Measurements from ENCODE around the gene SEC16B. TPM values are rescaled to one million over a fixed set of nuclear protein-coding genes. Genes with fewer than 3 reads are reported as not detected.

Gene SEC16B
- total RNA-seq, result 1 to 10 TPM; 3.8 to 8.8 (median 4.8) TPM

DNA sequence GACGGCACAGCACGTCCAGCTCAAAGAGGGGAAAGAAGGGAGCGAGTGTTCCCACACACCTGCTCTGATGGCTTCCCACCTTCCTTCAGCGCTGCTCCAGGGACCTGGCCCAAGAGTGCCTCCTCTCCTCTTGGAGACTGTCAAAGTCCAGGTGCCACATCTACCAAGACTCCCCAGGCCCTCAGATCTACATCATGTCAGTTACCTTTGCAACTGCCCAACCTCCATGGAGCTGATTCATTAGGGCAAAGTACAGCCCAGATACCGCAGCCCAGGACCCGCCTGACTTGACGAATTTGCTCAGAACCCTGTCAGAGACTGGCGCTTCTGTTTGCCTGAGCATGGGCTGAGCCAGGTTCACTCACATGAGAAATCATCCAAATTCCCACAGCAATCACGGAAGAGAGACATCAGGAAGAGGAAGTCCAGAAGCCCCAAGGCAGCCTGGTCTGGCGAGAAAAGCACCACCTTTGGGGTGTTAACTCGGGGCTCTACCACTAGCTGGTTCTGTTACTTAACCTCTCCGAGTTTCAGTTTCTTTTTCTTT lies at the start of gene SEC16B:
Gene SEC16B (minus strand): TSS at position 234 of the 547 bp plus-strand sequence. CDS start 2,077 bp downstream, outside the sequence.
- H3K4me1 ChIP-seq, result no peaks in the 10 kb centered on the region
- H3K27me3 ChIP-seq, result no peaks in the 10 kb centered on the region
- no peaks in the 10 kb centered on the region for H3K36me3 ChIP-seq
- intact Hi-C loops (cut with DNase I; ENCODE audit: low total_unique reads), result no loop called here
- H3K9me3 ChIP-seq, result no peaks in the 10 kb centered on the region
- no peak within 1 kb of the TSS for H3K4me3 ChIP-seq
- no peak within 1 kb of the TSS for H3K27ac ChIP-seq
- DNase-seq (ENCODE audit: low spot score in 2 of 2), result no peak
- TF ChIP-seq POLR2AphosphoS5 (IDR thresholded peaks at IDR 0.05), result no peak
- TF ChIP-seq, protein P1, sequence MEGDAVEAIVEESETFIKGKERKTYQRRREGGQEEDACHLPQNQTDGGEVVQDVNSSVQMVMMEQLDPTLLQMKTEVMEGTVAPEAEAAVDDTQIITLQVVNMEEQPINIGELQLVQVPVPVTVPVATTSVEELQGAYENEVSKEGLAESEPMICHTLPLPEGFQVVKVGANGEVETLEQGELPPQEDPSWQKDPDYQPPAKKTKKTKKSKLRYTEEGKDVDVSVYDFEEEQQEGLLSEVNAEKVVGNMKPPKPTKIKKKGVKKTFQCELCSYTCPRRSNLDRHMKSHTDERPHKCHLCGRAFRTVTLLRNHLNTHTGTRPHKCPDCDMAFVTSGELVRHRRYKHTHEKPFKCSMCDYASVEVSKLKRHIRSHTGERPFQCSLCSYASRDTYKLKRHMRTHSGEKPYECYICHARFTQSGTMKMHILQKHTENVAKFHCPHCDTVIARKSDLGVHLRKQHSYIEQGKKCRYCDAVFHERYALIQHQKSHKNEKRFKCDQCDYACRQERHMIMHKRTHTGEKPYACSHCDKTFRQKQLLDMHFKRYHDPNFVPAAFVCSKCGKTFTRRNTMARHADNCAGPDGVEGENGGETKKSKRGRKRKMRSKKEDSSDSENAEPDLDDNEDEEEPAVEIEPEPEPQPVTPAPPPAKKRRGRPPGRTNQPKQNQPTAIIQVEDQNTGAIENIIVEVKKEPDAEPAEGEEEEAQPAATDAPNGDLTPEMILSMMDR (IDR thresholded peaks at IDR 0.05), result no peak
- no peak for TF ChIP-seq POLR2A (IDR thresholded peaks at IDR 0.05)

- no peak for DNase-seq (ENCODE audit: low spot score in 2 of 2)
- Histone ChIP-seq H3K27me3 (no peaks in the 10 kb centered on the region), H3K9me3 (peaks cover 0 to 3% of the 10 kb centered on the region in 2 donors), H3K27ac (no peak overlapping the region), H3K4me1 (no peaks in the 10 kb centered on the region), H3K36me3 (no peaks in the 10 kb centered on the region), H3K4me3 (no peak overlapping the region)
- TF ChIP-seq POLR2AphosphoS5 (IDR thresholded peaks at IDR 0.05), result no peak
- TF ChIP-seq, protein P1 (IDR thresholded peaks at IDR 0.05), result no peak
- no peak for TF ChIP-seq POLR2A (IDR thresholded peaks at IDR 0.05)
- intact Hi-C loops (cut with DNase I; ENCODE audit: low total_unique reads), result no loop called here
These were observed 49.8 kb upstream of the SEC16B start for GRCh38 chr1:178019622-178020021.

GRCh38 chr1:178019208-178019607 lies 49.4 kb upstream of the SEC16B start:
- TF ChIP-seq, protein P1 (IDR thresholded peaks at IDR 0.05), result no peak
- TF ChIP-seq POLR2A (IDR thresholded peaks at IDR 0.05), result no peak
- TF ChIP-seq POLR2AphosphoS5 (IDR thresholded peaks at IDR 0.05), result no peak
- no peak for DNase-seq (ENCODE audit: low spot score in 2 of 2)
- Histone ChIP-seq H3K9me3 (peaks cover 0 to 3% of the 10 kb centered on the region in 2 donors), H3K27ac (no peak overlapping the region), H3K27me3 (no peaks in the 10 kb centered on the region), H3K4me3 (no peak overlapping the region), H3K4me1 (no peaks in the 10 kb centered on the region), H3K36me3 (no peaks in the 10 kb centered on the region)
- intact Hi-C loops (cut with DNase I; ENCODE audit: low total_unique reads), result no loop called here

- Histone ChIP-seq H3K4me1 (no peaks in the 10 kb centered on the region), H3K4me3 (no peak overlapping the region), H3K27ac (no peak overlapping the region), H3K36me3 (no peaks in the 10 kb centered on the region), H3K9me3 (peaks cover 0 to 3% of the 10 kb centered on the region in 2 donors), H3K27me3 (no peaks in the 10 kb centered on the region)
- intact Hi-C loops (cut with DNase I; ENCODE audit: low total_unique reads), result no loop called here
- TF ChIP-seq, protein P1 (IDR thresholded peaks at IDR 0.05), result no peak
- no peak for TF ChIP-seq POLR2A (IDR thresholded peaks at IDR 0.05)
- no peak for TF ChIP-seq POLR2AphosphoS5 (IDR thresholded peaks at IDR 0.05)
- no peak for DNase-seq (ENCODE audit: low spot score in 2 of 2)
These were observed 47.7 kb upstream of the SEC16B start for GRCh38 chr1:178017517-178017916.

- TF ChIP-seq POLR2AphosphoS5 (IDR thresholded peaks at IDR 0.05), result no peak
- TF ChIP-seq, protein P1 (IDR thresholded peaks at IDR 0.05), result no peak
- no peak for TF ChIP-seq POLR2A (IDR thresholded peaks at IDR 0.05)
- Histone ChIP-seq H3K4me3 (no peak overlapping the region), H3K36me3 (no peaks in the 10 kb centered on the region), H3K27ac (no peak overlapping the region), H3K27me3 (no peaks in the 10 kb centered on the region), H3K9me3 (no peaks in the 10 kb centered on the region), H3K4me1 (no peaks in the 10 kb centered on the region)
- intact Hi-C loops (cut with DNase I; ENCODE audit: low total_unique reads), result no loop called here
- no peak for DNase-seq (ENCODE audit: low spot score in 2 of 2)
These were observed 42.1 kb upstream of the SEC16B start for GRCh38 chr1:178011864-178012503.

All from breast epithelium (tissue), 4 donors.